IMR-90 (cell line): ENCODE results near the gene CHD6. TPM values are rescaled to one million over a fixed set of nuclear protein-coding genes. Genes with fewer than 3 reads are reported as not detected.

ENCODE experiments used
- ATAC-seq: fragments of 200-7000 bp; cut with Tn5 transposase; 2 replicates; pipeline ENCODE4 v1.9.1; 2020; ENCODE audit warnings: low read depth, mild to moderate bottlenecking, moderate library complexity
- BruUV-seq: library from RNA; stranded (reverse); fragments of 400-500 nt; replicated peaks from 2 replicates; lab custom pipeline; 2021; lab: Mats Ljungman, UMichigan
- CTCF ChIA-PET: fragments of 300-600 bp; formaldehyde crosslinking; extraction: SDS; loops from one replicate; lab custom pipeline; 2021; ENCODE audit warnings: antibody characterized with exemption; lab: Yijun Ruan, JAX
- POLR2A ChIA-PET: fragments of 300-600 bp; sonication (Branson Sonifier 250); formaldehyde crosslinking; loops from one replicate; lab custom pipeline; 2022; ENCODE audit warnings: antibody characterized with exemption; ENCODE audit not compliant: unreplicated experiment; lab: Charles Lee
- DNase-seq: peaks from one replicate; pipeline ENCODE4 v3.0.0; 2013
- H2AFZ ChIP-seq: replicated peaks from 2 replicates; pipeline ENCODE3; 2013; ENCODE audit warnings: low read length, mild to moderate bottlenecking; ENCODE audit not compliant: poor library complexity
- H2AK5ac ChIP-seq: 2 replicates; pipeline ENCODE4 v1.6.1; 2013; ENCODE audit warnings: low read depth, low read length, inconsistent platforms
- H2AK9ac ChIP-seq: replicated peaks from 2 replicates; pipeline ENCODE3; 2013; ENCODE audit warnings: mild to moderate bottlenecking, low read depth, low read length, moderate library complexity; ENCODE audit not compliant: poor library complexity
- H2BK120ac ChIP-seq: 2 replicates; pipeline ENCODE4 v1.6.1; 2013; ENCODE audit warnings: low read depth, low read length, inconsistent platforms
- H2BK15ac ChIP-seq: 3 replicates; pipeline ENCODE4 v1.6.1; 2013; ENCODE audit warnings: low read depth, low read length, inconsistent platforms
- H2BK20ac ChIP-seq: 2 replicates; pipeline ENCODE4 v1.6.1; 2013; ENCODE audit warnings: low read depth, mild to moderate bottlenecking, inconsistent platforms, low read length, moderate library complexity
- H2BK5ac ChIP-seq: 2 replicates; pipeline ENCODE4 v1.6.1; 2013; ENCODE audit warnings: mild to moderate bottlenecking, low read depth, low read length, inconsistent platforms; ENCODE audit not compliant: poor library complexity, severe bottlenecking
- H3K14ac ChIP-seq: replicated peaks from 2 replicates; pipeline ENCODE4 v1.6.1; 2013; ENCODE audit warnings: low read depth, low read length, inconsistent platforms
- H3K18ac ChIP-seq: 2 replicates; pipeline ENCODE4 v1.6.1; 2013; ENCODE audit warnings: low read depth, low read length, control low read depth
- H3K23ac ChIP-seq: 2 replicates; pipeline ENCODE4 v1.6.1; 2013; ENCODE audit warnings: low read depth, low read length, inconsistent platforms
- H3K27ac ChIP-seq: 2 replicates; pipeline ENCODE4 v1.5.1; 2013; ENCODE audit warnings: mild to moderate bottlenecking, control low read depth, low read length; ENCODE audit not compliant: insufficient read depth
- H3K27me3 ChIP-seq: 2 replicates; pipeline ENCODE4 v1.6.1; 2013; ENCODE audit warnings: low read length; ENCODE audit not compliant: control insufficient read depth, insufficient read depth
- H3K36me3 ChIP-seq: 2 replicates; pipeline ENCODE4 v1.6.1; 2013; ENCODE audit warnings: low read length, mixed read lengths; ENCODE audit not compliant: control insufficient read depth, insufficient read depth
- H3K4ac ChIP-seq: 2 replicates; pipeline ENCODE4 v1.6.1; 2013; ENCODE audit warnings: low read depth, low read length, inconsistent platforms
- H3K4me1 ChIP-seq: 2 replicates; pipeline ENCODE4 v1.6.1; 2013; ENCODE audit warnings: low read length, mixed read lengths; ENCODE audit not compliant: control insufficient read depth, insufficient read depth
- H3K4me2 ChIP-seq: 2 replicates; pipeline ENCODE4 v1.6.1; 2013; ENCODE audit warnings: low read depth, mild to moderate bottlenecking, control low read depth, low read length, moderate library complexity
- H3K4me3 ChIP-seq: 2 replicates; pipeline ENCODE4 v1.5.1; 2013; ENCODE audit warnings: low read depth, mild to moderate bottlenecking, control low read depth, low read length, moderate library complexity; ENCODE audit not compliant: insufficient read depth
- H3K56ac ChIP-seq: 2 replicates; pipeline ENCODE4 v1.6.1; 2013; ENCODE audit warnings: low read length, inconsistent platforms; ENCODE audit not compliant: insufficient read depth; ENCODE audit errors: extremely low read depth
- H3K79me1 ChIP-seq, 2 experiments: 2 replicates each; pipeline ENCODE4 v1.6.1; 2013; ENCODE audit warnings: low read length in 2 of 2, inconsistent platforms in 1 of 2, low read depth in 1 of 2
- H3K9ac ChIP-seq: 2 replicates; pipeline ENCODE4 v1.6.1; 2013; ENCODE audit warnings: low read depth, low read length, control low read depth
- H3K9me1 ChIP-seq: 2 replicates; pipeline ENCODE4 v1.6.1; 2013; ENCODE audit warnings: low read length, inconsistent platforms; ENCODE audit not compliant: insufficient read depth
- H3K9me3 ChIP-seq: 2 replicates; pipeline ENCODE4 v1.6.1; 2013; ENCODE audit warnings: low read length; ENCODE audit not compliant: control insufficient read depth, insufficient read depth
- H4K20me1 ChIP-seq: 2 replicates; pipeline ENCODE4 v1.6.1; 2013; ENCODE audit warnings: low read length, inconsistent platforms; ENCODE audit not compliant: insufficient read depth
- H4K5ac ChIP-seq: 2 replicates; pipeline ENCODE4 v1.6.1; 2013; ENCODE audit warnings: mild to moderate bottlenecking, low read depth, low read length, control low read depth
- H4K8ac ChIP-seq, 2 experiments: 2 replicates each; pipeline ENCODE4 v1.6.1; 2013; ENCODE audit warnings: low read depth in 2 of 2, low read length in 2 of 2, control low read depth in 1 of 2, inconsistent platforms in 1 of 2
- H4K91ac ChIP-seq: 2 replicates; pipeline ENCODE4 v1.6.1; 2013; ENCODE audit warnings: low read depth, low read length, inconsistent platforms; ENCODE audit not compliant: insufficient read depth
- BHLHE40 ChIP-seq: fragments of 150-350 bp; IDR thresholded peaks from 2 replicates; pipeline ENCODE4 v1.6.1; 2016; ENCODE audit warnings: mild to moderate bottlenecking, low read depth, low read length
- CEBPB ChIP-seq: IDR thresholded peaks from 2 replicates; pipeline ENCODE4 v1.6.1; 2012; ENCODE audit warnings: low read depth, low read length, improper control_type of control experiment
- CHD1 ChIP-seq: IDR thresholded peaks from 2 replicates; pipeline ENCODE4 v1.6.1; 2012; ENCODE audit warnings: low read depth, low read length, improper control_type of control experiment
- FOS ChIP-seq: fragments of 150-350 bp; IDR thresholded peaks from 2 replicates; pipeline ENCODE4 v1.6.1; 2016; ENCODE audit warnings: low read depth, low read length
- RAD21 ChIP-seq: IDR thresholded peaks from 2 replicates; pipeline ENCODE4 v1.6.1; 2012; ENCODE audit warnings: low read length, improper control_type of control experiment
- WGBS, 2 experiments: methylation state at CpG; one replicate each; pipeline versions ENCODE4 v1.1.5 to v1.1.7; 2013; ENCODE audit warnings: missing lambda C conversion rate in 2 of 2; ENCODE audit not compliant: insufficient read length in 1 of 2; ENCODE audit errors: extremely low coverage in 2 of 2; 5-methylcytosine and 5-hydroxymethylcytosine counted together
- dilution Hi-C: fragments of 300-500 bp; cut with HindIII; formaldehyde crosslinking; loops from one replicate; pipeline ENCODE4 v1.14.3; 2018; ENCODE audit warnings: low sequenced_read_pairs; ENCODE audit not compliant: unreplicated experiment
- in situ Hi-C: fragments of 300-500 bp; cut with MboI; formaldehyde crosslinking; loops from 3 replicates; pipeline ENCODE4 v1.14.3; 2019; ENCODE audit warnings: low sequenced_read_pairs, inconsistent platforms, mixed read lengths
- intact Hi-C: fragments of 100-400 bp; cut with micrococcal nuclease; formaldehyde crosslinking; loops from 2 replicates; pipeline ENCODE4 v1.10.0; 2022
- polyA plus RNA-seq, 3 experiments: library from polyadenylated mRNA; depleted of rRNA; stranded (reverse); fragments of >200 nt; gene quantifications; 2 replicates each; pipeline ENCODE4 v1.2.3, GENCODE V29; 2012; ENCODE audit warnings: low replicate concordance in 1 of 3
- total RNA-seq: library from RNA; depleted of rRNA; stranded (reverse); fragments of >200 nt; gene quantifications from 2 replicates; pipeline ENCODE4 v1.2.3, GENCODE V29; 2012

Gene CHD6
- total and polyA plus RNA-seq, 2 of the 4 experiments (the other 2 are of a cell fraction) = 8.8 to 26.7 TPM

GRCh38 chr20:41424011-41424410 lies 194.2 kb downstream of the CHD6 start:
- Histone ChIP-seq H3K4me1 (peaks cover 15% of the 10 kb centered on the region), H2BK20ac (no peak overlapping the region), H3K56ac (no peak overlapping the region), H3K9me3 (no peaks in the 10 kb centered on the region), H2AFZ (no peak overlapping the region), H2BK5ac (no peak overlapping the region), H3K23ac (no peak overlapping the region), H3K27me3 (no peaks in the 10 kb centered on the region), H3K18ac (no peak overlapping the region), H3K14ac (no peak overlapping the region), H2AK9ac (no peak overlapping the region), H2BK120ac (no peak overlapping the region), H3K9me1 (peaks cover 12% of the 10 kb centered on the region), H3K9ac (no peak overlapping the region), H3K4ac (no peak overlapping the region), H3K27ac (no peak overlapping the region), H4K5ac (no peak overlapping the region), H2AK5ac (no peak overlapping the region), H3K79me1 (peaks cover 0 to 8% of the 10 kb centered on the region in 2 experiments; a peak in 1 of 4 replicates), H4K20me1 (no peaks in the 10 kb centered on the region; the same call in 1 of the 2 replicates), H2BK15ac (no peak overlapping the region), H4K8ac (no peak overlapping the region), H4K91ac (no peak overlapping the region), H3K36me3 (peaks cover 27% of the 10 kb centered on the region), H3K4me2 (no peak overlapping the region), H3K4me3 (no peak overlapping the region)
- in situ Hi-C loops = no loop called here
- no peak for DNase-seq
- no peak for ATAC-seq
- no CpG with 5 or more reads among the region's 3 CpGs for WGBS, 2 experiments
- CTCF ChIA-PET = interaction anchor here (2.6 kb wide), 1 partner anchor 13 kb away, joined by 11 read pairs; no protein-coding TSS in a partner anchor
- POLR2A ChIA-PET = no interaction called here
- intact Hi-C loops = loop anchor here (2.0 kb wide), 1 partner anchor 59 kb away; no protein-coding TSS in a partner anchor
- TF ChIP-seq CHD1 (no peak), FOS (no peak), RAD21 (no peak), CEBPB (no peak), BHLHE40 (no peak)
- dilution Hi-C loops = no loop called here
- BruUV-seq = no TSS peak
